GM18517 (cell line): Measurements from ENCODE around the gene IBA57.
"Not testable (repeated sequence)": the region's sequence is repeated elsewhere in the genome, so short reads cannot be mapped to it uniquely, and the experiment has no call there.

ENCODE experiments used
- ATAC-seq: cut with Tn5 transposase; IDR thresholded peaks from one replicate; pipeline ENCODE4 v1.9.1; 2021; ENCODE audit warnings: mild to moderate bottlenecking, moderate library complexity; ENCODE audit not compliant: unreplicated experiment

IBA57 gene

GRCh38 chr1:228210712-228211530 lies 45.3 kb downstream of the IBA57 start:
- ATAC-seq = no peak

- ATAC-seq = no peak
Measured at GRCh38 chr1:228211531-228212414, 46.2 kb downstream of the IBA57 start.

GRCh38 chr1:228212415-228212965 lies 46.9 kb downstream of the IBA57 start:
- ATAC-seq = no peak

GRCh38 chr1:228212966-228213844 lies 47.6 kb downstream of the IBA57 start:
- ATAC-seq = no peak

GRCh38 chr1:228213917-228214808 lies 48.6 kb downstream of the IBA57 start:
- no peak for ATAC-seq

GRCh38 chr1:228214921-228215662 lies 49.5 kb downstream of the IBA57 start:
- no peak for ATAC-seq

GRCh38 chr1:228215663-228216116 lies 50.1 kb downstream of the IBA57 start:
- no peak for ATAC-seq

- ATAC-seq = no peak
Measured at GRCh38 chr1:228216371-228217320, 51.0 kb downstream of the IBA57 start.

GRCh38 chr1:228217551-228218344 lies 52.1 kb downstream of the IBA57 start:
- no peak for ATAC-seq

- ATAC-seq = no peak
Measured at GRCh38 chr1:228218513-228219244, 53.1 kb downstream of the IBA57 start.

GRCh38 chr1:228219245-228219961 lies 53.8 kb downstream of the IBA57 start:
- ATAC-seq = no peak

GRCh38 chr1:228219962-228220780 lies 54.6 kb downstream of the IBA57 start:
- ATAC-seq = no peak

GRCh38 chr1:228221097-228221496 lies 55.5 kb downstream of the IBA57 start:
- ATAC-seq = not testable (repeated sequence)

GRCh38 chr1:228222548-228222947 lies 56.9 kb downstream of the IBA57 start:
- no peak for ATAC-seq
